HFFc6 (cell line): ENCODE data around the gene CGB2. TPM values are rescaled to one million over a fixed set of nuclear protein-coding genes. Genes with fewer than 3 reads are reported as not detected.
"Not testable (repeated sequence)": the region's sequence is repeated elsewhere in the genome, so short reads cannot be mapped to it uniquely, and the experiment has no call there.

ENCODE experiments used
- DNase-seq: peaks from one replicate; pipeline ENCODE4 v3.0.0-alpha.2; 2018
- H3K27ac Mint-ChIP-seq: 2 replicates; pipeline ENCODE4 v1.8.0; 2020; ENCODE audit warnings: mild to moderate bottlenecking, mixed read lengths
- H3K27me3 Mint-ChIP-seq: 2 replicates; pipeline ENCODE4 v1.8.0; 2021; ENCODE audit warnings: mild to moderate bottlenecking, moderate library complexity, mixed read lengths; ENCODE audit not compliant: insufficient read depth
- H3K36me3 Mint-ChIP-seq: 2 replicates; pipeline ENCODE4 v1.8.0; 2021; ENCODE audit warnings: low read depth, mixed read lengths
- H3K4me1 Mint-ChIP-seq: 2 replicates; pipeline ENCODE4 v1.8.0; 2020; ENCODE audit warnings: low read depth, mixed read lengths
- H3K4me3 Mint-ChIP-seq: 2 replicates; pipeline ENCODE4 v1.8.0; 2020; ENCODE audit warnings: mild to moderate bottlenecking, moderate library complexity, mixed read lengths
- H3K9me3 Mint-ChIP-seq: 2 replicates; pipeline ENCODE4 v1.8.0; 2020; ENCODE audit warnings: mild to moderate bottlenecking, mixed read lengths
- CTCF ChIP-seq: fragments of 200-600 bp; sonication (generic); IDR thresholded peaks from 2 replicates; pipeline ENCODE4 v1.5.0; 2021; ENCODE audit warnings: antibody characterized with exemption, mild to moderate bottlenecking
- total RNA-seq, 6 experiments: library from RNA; stranded (reverse); fragmentation: NEBNext Ultra II Directional; extraction: Animal tissue kit (Norgen Biotek cat#: 25700); gene quantifications; 2 replicates in 1 of 6; 3 replicates in 5 of 6; pipeline ENCODE4 v1.2.3, GENCODE V29; 2021

Gene CGB2
- total RNA-seq, 6 experiments from 2014 or later = 0.55 TPM; not detected in 5

GRCh38 chr19:49020931-49021895, 10.5 kb upstream of the CGB2 start:
- no peak overlapping the region; the same call in 1 of the 2 replicates for H3K4me3 Mint-ChIP-seq
- no peaks in the 10 kb centered on the region for H3K9me3 Mint-ChIP-seq
- no peaks in the 10 kb centered on the region for H3K36me3 Mint-ChIP-seq
- peak; percentile 27 for DNase-seq
- peaks cover 3% of the 10 kb centered on the region; the same call in 1 of the 2 replicates for H3K27me3 Mint-ChIP-seq
- peak overlapping the region; percentile 2; the same call in 1 of the 2 replicates for H3K27ac Mint-ChIP-seq
- TF ChIP-seq CTCF = no peak
- peaks cover 44% of the 10 kb centered on the region for H3K4me1 Mint-ChIP-seq

- Mint-ChIP-seq H3K4me1 (peaks cover 44% of the 10 kb centered on the region), H3K27ac (no peak overlapping the region), H3K27me3 (peaks cover 3% of the 10 kb centered on the region; the same call in 1 of the 2 replicates), H3K4me3 (no peak overlapping the region), H3K36me3 (no peaks in the 10 kb centered on the region), H3K9me3 (no peaks in the 10 kb centered on the region)
- no peak for DNase-seq
- no peak for TF ChIP-seq CTCF
These were observed 9.6 kb upstream of the CGB2 start for GRCh38 chr19:49022116-49022515.

- not testable (repeated sequence) for H3K4me3 Mint-ChIP-seq, H3K36me3 Mint-ChIP-seq, H3K27me3 Mint-ChIP-seq, DNase-seq, H3K9me3 Mint-ChIP-seq, H3K27ac Mint-ChIP-seq
- peaks cover 35% of the 10 kb centered on the region for H3K4me1 Mint-ChIP-seq
These were observed 7.5 kb upstream of the CGB2 start, which contains the start of gene CGB3 for GRCh38 chr19:49024233-49024632. Gene CGB3 (minus strand): TSS chr19:49024333. CDS start chr19:49023971, 362 bp downstream.

- not testable (repeated sequence) for H3K27me3 Mint-ChIP-seq, DNase-seq, H3K9me3 Mint-ChIP-seq, H3K4me3 Mint-ChIP-seq, H3K36me3 Mint-ChIP-seq, H3K27ac Mint-ChIP-seq
- H3K4me1 Mint-ChIP-seq = peaks cover 41% of the 10 kb centered on the region
These were observed 6.6 kb upstream of the CGB2 start for GRCh38 chr19:49025088-49025487.

- H3K27me3 Mint-ChIP-seq, H3K36me3 Mint-ChIP-seq, H3K9me3 Mint-ChIP-seq, DNase-seq: not testable (repeated sequence)
- Mint-ChIP-seq H3K4me3 (peak overlapping the region; percentile 65; the same call in 1 of the 2 replicates), H3K4me1 (peaks cover 43% of the 10 kb centered on the region), H3K27ac (peak overlapping the region; percentile 92)
These were observed 6.1 kb upstream of the CGB2 start for GRCh38 chr19:49025599-49025998.

- not testable (repeated sequence) for H3K4me3 Mint-ChIP-seq, DNase-seq, H3K27ac Mint-ChIP-seq, H3K9me3 Mint-ChIP-seq, H3K27me3 Mint-ChIP-seq, H3K36me3 Mint-ChIP-seq
- H3K4me1 Mint-ChIP-seq = peaks cover 28% of the 10 kb centered on the region
These were observed 3.0 kb upstream of the CGB2 start for GRCh38 chr19:49028686-49029085.

GRCh38 chr19:49029749-49030148, 1.9 kb upstream of the CGB2 start:
- H3K9me3 Mint-ChIP-seq, H3K4me3 Mint-ChIP-seq, H3K27me3 Mint-ChIP-seq, DNase-seq, H3K36me3 Mint-ChIP-seq: not testable (repeated sequence)
- Mint-ChIP-seq H3K4me1 (peaks cover 28% of the 10 kb centered on the region), H3K27ac (peak overlapping the region; percentile 77; the same call in 1 of the 2 replicates)

- peaks cover 23% of the 10 kb centered on the region for H3K4me1 Mint-ChIP-seq
- H3K9me3 Mint-ChIP-seq, H3K36me3 Mint-ChIP-seq, H3K4me3 Mint-ChIP-seq, H3K27ac Mint-ChIP-seq, H3K27me3 Mint-ChIP-seq, DNase-seq: not testable (repeated sequence)
These were observed 1.4 kb upstream of the CGB2 start for GRCh38 chr19:49030323-49030722.
